ENCODE data around the gene RAMP3.

DNA sequence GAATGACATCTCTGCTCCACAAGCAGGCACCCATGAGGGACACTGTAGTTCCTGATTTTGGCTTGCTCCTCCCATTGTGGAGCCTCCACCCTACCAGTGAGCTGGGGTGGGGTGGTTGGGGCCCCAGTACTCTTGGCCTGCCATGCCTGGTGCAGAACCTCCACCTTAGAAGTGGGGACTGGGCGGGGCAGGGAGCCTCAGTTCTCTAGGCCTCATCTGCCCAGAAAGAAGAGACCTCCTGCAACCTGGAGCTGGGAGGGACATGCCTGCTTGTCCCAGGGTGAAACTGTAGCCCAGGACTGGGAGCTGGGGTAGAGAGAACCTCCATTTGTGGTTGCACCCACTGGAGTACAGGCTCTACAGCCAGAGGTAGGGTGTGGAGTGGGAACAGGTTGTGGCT is 14.4 kb downstream of the RAMP3 start:
- TF ChIP-seq, protein P1, sequence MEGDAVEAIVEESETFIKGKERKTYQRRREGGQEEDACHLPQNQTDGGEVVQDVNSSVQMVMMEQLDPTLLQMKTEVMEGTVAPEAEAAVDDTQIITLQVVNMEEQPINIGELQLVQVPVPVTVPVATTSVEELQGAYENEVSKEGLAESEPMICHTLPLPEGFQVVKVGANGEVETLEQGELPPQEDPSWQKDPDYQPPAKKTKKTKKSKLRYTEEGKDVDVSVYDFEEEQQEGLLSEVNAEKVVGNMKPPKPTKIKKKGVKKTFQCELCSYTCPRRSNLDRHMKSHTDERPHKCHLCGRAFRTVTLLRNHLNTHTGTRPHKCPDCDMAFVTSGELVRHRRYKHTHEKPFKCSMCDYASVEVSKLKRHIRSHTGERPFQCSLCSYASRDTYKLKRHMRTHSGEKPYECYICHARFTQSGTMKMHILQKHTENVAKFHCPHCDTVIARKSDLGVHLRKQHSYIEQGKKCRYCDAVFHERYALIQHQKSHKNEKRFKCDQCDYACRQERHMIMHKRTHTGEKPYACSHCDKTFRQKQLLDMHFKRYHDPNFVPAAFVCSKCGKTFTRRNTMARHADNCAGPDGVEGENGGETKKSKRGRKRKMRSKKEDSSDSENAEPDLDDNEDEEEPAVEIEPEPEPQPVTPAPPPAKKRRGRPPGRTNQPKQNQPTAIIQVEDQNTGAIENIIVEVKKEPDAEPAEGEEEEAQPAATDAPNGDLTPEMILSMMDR (IDR thresholded peaks at IDR 0.05) = no peak
- TF ChIP-seq POLR2A (IDR thresholded peaks at IDR 0.05) = no peak
